Suprapubic skin (tissue), 4 donors: ENCODE results near the gene ADGRF4. TPM values are rescaled to one million over a fixed set of nuclear protein-coding genes. Genes with fewer than 3 reads are reported as not detected.

ENCODE experiments used
- DNase-seq, 2 donors: peaks; one replicate each; pipeline ENCODE4 v3.0.0-alpha.2; 2019; ENCODE audit warnings: low spot score in 2 of 2
- H3K27ac ChIP-seq: fragments of 200-600 bp; sonication (generic); one replicate; pipeline ENCODE4 v1.5.1; 2019
- H3K27me3 ChIP-seq: fragments of 200-600 bp; sonication (generic); one replicate; pipeline ENCODE4 v1.5.1; 2019
- H3K36me3 ChIP-seq: fragments of 200-600 bp; sonication (generic); one replicate; pipeline ENCODE4 v1.5.1; 2019
- H3K4me1 ChIP-seq: fragments of 200-600 bp; sonication (generic); one replicate; pipeline ENCODE4 v1.5.1; 2019
- H3K4me3 ChIP-seq: fragments of 200-600 bp; sonication (generic); one replicate; pipeline ENCODE4 v1.5.1; 2019; ENCODE audit warnings: mild to moderate bottlenecking
- H3K9me3 ChIP-seq: fragments of 200-600 bp; sonication (generic); one replicate; pipeline ENCODE4 v1.5.1; 2019
- EP300 ChIP-seq: sonication (generic); formaldehyde crosslinking; IDR thresholded peaks from one replicate; pipeline ENCODE4 v1.6.1; 2017; ENCODE audit warnings: antibody characterized with exemption
- POLR2A ChIP-seq, 2 donors: fragments of 450-650 bp; IDR thresholded peaks; one replicate each; pipeline ENCODE4 v1.6.1; 2017; ENCODE audit warnings: antibody characterized with exemption in 2 of 2, mild to moderate bottlenecking in 2 of 2, moderate library complexity in 2 of 2
- POLR2AphosphoS5 ChIP-seq, 3 donors: sonication (generic); formaldehyde crosslinking; IDR thresholded peaks; one replicate each; pipeline ENCODE4 v1.6.1; 2017; ENCODE audit warnings: antibody characterized with exemption in 3 of 3
- WGBS: methylation state at CpG from one replicate; pipeline ENCODE4 v1.1.5; 2018; 5-methylcytosine and 5-hydroxymethylcytosine counted together
- total RNA-seq, 4 donors: library from RNA; depleted of rRNA; stranded (reverse); fragments of >200 nt; gene quantifications; one replicate each; pipeline ENCODE4 v1.1.0, GENCODE V29; 2016
- TF ChIP-seq, protein P1 (sequence below), 2 donors: fragments of 200-600 bp in 1 of 2; fragments of 450-650 bp in 1 of 2; sonication (generic) in 1 of 2; IDR thresholded peaks; one replicate each; pipeline ENCODE4 v1.5.1; 2016 to 2019; ENCODE audit warnings: antibody characterized with exemption in 2 of 2, mild to moderate bottlenecking in 1 of 2, moderate library complexity in 1 of 2

ADGRF4 gene
- total RNA-seq, 4 donors from 2014 or later: 38.9 to 74.3 (median 45.3) TPM

DNA sequence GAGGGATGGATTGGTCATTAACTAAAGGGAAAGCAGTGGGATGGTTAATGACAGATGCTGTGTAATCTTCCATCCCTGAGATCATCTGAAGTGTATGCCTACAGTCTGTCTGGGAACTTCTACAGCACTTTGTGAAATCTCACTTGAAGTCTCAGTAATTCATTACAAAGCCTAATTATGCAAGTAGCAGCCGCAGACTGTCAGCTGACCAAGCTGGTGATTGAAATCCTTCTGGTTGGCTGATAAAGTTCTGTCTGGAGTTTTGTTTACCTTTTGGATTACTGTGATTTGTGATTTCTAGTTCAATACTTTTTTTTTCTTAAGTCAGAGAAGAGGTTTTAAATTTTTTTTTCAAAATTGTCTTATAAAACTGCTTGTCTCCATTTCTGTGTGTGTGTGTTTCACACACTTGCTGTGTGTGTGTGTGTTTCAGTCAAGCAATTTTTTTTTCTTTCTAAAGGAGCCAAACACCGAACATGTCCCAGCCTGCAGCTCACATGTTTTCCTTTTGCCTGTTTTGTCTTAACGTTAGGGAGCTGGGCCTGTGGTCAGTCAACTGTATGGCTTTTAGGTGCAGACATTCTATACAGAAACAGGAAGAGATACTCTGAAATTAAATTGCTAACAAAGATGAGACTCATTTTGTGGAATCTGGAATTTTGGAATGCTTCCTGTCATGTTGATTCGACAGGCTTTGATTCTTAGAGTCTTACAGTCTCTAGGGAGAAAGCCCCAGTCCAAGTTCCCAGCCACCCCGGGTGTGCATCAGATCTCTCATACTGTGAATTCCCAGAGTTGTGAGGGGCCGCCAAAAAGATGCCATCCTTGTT, 28.5 kb upstream of the ADGRF4 start:
- WGBS: 18% methylated on average over 6 of the region's 6 CpGs
- no peak for TF ChIP-seq POLR2AphosphoS5 (IDR thresholded peaks at IDR 0.05)
- no peak for TF ChIP-seq POLR2A (IDR thresholded peaks at IDR 0.05)
- TF ChIP-seq, protein P1, sequence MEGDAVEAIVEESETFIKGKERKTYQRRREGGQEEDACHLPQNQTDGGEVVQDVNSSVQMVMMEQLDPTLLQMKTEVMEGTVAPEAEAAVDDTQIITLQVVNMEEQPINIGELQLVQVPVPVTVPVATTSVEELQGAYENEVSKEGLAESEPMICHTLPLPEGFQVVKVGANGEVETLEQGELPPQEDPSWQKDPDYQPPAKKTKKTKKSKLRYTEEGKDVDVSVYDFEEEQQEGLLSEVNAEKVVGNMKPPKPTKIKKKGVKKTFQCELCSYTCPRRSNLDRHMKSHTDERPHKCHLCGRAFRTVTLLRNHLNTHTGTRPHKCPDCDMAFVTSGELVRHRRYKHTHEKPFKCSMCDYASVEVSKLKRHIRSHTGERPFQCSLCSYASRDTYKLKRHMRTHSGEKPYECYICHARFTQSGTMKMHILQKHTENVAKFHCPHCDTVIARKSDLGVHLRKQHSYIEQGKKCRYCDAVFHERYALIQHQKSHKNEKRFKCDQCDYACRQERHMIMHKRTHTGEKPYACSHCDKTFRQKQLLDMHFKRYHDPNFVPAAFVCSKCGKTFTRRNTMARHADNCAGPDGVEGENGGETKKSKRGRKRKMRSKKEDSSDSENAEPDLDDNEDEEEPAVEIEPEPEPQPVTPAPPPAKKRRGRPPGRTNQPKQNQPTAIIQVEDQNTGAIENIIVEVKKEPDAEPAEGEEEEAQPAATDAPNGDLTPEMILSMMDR (IDR thresholded peaks at IDR 0.05): no peak
- no peak for TF ChIP-seq EP300
- peak overlapping the region; percentile 37 for H3K27ac ChIP-seq

DNA sequence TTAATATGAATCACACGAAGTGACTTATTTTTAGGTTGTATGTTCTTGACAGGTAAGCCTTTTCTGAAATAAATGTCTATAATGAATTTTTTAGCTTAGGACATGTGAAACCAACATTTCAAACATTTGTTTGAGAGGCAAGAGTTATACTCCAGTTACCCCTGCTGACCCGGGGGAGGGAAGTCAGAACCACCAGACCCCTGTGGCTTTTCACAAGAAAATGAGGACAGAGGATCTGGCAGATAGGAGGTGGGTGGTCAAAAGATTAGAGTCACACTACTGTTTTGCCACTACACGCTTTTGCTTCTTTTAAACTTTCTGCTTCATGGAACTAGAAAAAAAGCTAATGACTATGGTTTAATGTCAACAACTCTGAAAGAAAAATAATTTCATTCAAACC, 27.5 kb upstream of the ADGRF4 start:
- H3K27me3 ChIP-seq: no peaks in the 10 kb centered on the region
- DNase-seq: no peak
- no peak overlapping the region for H3K4me3 ChIP-seq
- H3K9me3 ChIP-seq: no peaks in the 10 kb centered on the region
- H3K27ac ChIP-seq: no peak overlapping the region
- peaks cover 13% of the 10 kb centered on the region for H3K4me1 ChIP-seq
- 62% methylated on average over 3 of the region's 3 CpGs for WGBS
- no peaks in the 10 kb centered on the region for H3K36me3 ChIP-seq
- no peak for TF ChIP-seq POLR2AphosphoS5 (IDR thresholded peaks at IDR 0.05)
- no peak for TF ChIP-seq POLR2A (IDR thresholded peaks at IDR 0.05)
- TF ChIP-seq, protein P1 (IDR thresholded peaks at IDR 0.05): no peak
- TF ChIP-seq EP300: no peak

More for the DNA sequence above, 28.5 kb upstream of the ADGRF4 start:
- Histone ChIP-seq H3K4me1 (peaks cover 13% of the 10 kb centered on the region), H3K27me3 (no peaks in the 10 kb centered on the region), H3K9me3 (no peaks in the 10 kb centered on the region), H3K4me3 (no peak overlapping the region), H3K36me3 (no peaks in the 10 kb centered on the region)
- DNase-seq: no peak

DNA sequence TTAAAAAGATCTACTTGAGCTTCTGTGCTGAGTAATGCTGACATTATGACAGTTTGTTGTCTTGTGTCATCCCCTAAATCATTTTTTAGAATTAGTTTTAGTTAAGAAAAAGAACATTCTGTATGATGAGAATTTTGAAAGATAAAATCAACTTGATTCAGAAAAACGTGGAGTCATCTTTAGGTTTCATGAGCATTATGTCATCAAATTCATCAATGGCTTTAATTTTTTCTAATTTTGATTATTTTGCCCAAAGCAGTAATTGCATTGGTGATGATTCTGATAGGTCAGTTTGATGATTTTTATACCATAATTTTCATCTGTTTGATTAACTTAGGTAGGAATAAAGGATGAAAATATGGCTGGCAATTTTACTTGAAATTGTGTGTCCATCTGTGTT, 26.6 kb upstream of the ADGRF4 start:
- peaks cover 13% of the 10 kb centered on the region for H3K4me1 ChIP-seq

DNA sequence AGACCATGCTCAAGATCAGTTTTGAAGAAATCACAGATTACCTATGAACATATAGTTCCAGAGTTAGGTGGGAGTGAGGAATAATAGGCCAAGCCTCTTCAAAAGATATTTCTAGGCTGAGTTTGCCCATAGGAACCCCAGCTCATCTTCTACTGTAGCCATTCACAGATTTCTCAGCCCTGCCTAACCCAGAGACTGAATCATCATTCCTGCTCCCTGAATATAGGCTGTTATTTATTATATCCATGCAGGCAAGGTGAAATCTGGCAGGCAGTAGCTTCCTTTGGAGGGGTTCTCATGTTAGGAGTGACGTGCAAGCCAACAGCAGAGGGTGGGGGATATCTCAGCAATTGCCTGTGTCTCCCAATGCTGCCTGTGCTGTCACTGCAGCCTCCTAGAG, 25.6 kb upstream of the ADGRF4 start:
- H3K36me3 ChIP-seq: no peaks in the 10 kb centered on the region
- TF ChIP-seq POLR2A (IDR thresholded peaks at IDR 0.05): no peak
- TF ChIP-seq, protein P1 (IDR thresholded peaks at IDR 0.05): no peak
- TF ChIP-seq POLR2AphosphoS5 (IDR thresholded peaks at IDR 0.05): no peak
- no peak for TF ChIP-seq EP300
- no peak overlapping the region for H3K4me3 ChIP-seq
- no peak overlapping the region for H3K27ac ChIP-seq
- no peaks in the 10 kb centered on the region for H3K9me3 ChIP-seq
- 59% methylated on average over 1 of the region's 1 CpG for WGBS
- peaks cover 13% of the 10 kb centered on the region for H3K4me1 ChIP-seq
- no peak for DNase-seq
- no peaks in the 10 kb centered on the region for H3K27me3 ChIP-seq

More for the DNA sequence above, 26.6 kb upstream of the ADGRF4 start:
- 64% methylated on average over 1 of the region's 1 CpG for WGBS
- Histone ChIP-seq H3K27ac (no peak overlapping the region), H3K9me3 (no peaks in the 10 kb centered on the region), H3K36me3 (no peaks in the 10 kb centered on the region), H3K27me3 (no peaks in the 10 kb centered on the region), H3K4me3 (no peak overlapping the region)
- TF ChIP-seq EP300: no peak
- no peak for TF ChIP-seq POLR2A (IDR thresholded peaks at IDR 0.05)
- TF ChIP-seq POLR2AphosphoS5 (IDR thresholded peaks at IDR 0.05): no peak
- DNase-seq: no peak

DNA sequence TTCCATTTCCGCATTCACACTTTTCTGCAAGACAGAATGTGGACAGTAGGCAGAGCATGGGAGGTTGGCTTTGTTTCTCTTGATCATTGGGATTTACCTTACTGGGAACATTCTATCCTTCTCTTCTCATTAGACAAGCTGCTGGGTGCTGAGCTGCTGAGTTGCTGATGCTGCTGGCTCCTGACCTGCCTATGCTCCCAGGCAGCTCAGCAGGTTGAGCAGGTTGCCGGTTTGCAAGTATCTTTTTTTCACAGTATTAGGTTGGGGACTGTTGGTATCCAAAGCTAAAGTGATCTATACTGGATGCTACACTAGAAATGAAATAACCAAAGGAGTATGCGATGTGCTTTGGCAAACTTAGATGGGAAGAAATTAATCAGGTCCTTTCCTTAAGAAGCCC, 23.7 kb upstream of the ADGRF4 start:
- Histone ChIP-seq H3K4me1 (peaks cover 10% of the 10 kb centered on the region), H3K9me3 (no peaks in the 10 kb centered on the region), H3K27me3 (no peaks in the 10 kb centered on the region), H3K4me3 (no peak overlapping the region), H3K27ac (no peak overlapping the region), H3K36me3 (no peaks in the 10 kb centered on the region)
- 75% methylated on average over 3 of the region's 3 CpGs for WGBS
- no peak for DNase-seq
- TF ChIP-seq EP300: no peak
- TF ChIP-seq POLR2AphosphoS5 (IDR thresholded peaks at IDR 0.05): no peak
- TF ChIP-seq POLR2A (IDR thresholded peaks at IDR 0.05): no peak
- TF ChIP-seq, protein P1 (IDR thresholded peaks at IDR 0.05): no peak
